B cell (primary cell): ENCODE data around the gene SMTNL2. TPM values are rescaled to one million over a fixed set of nuclear protein-coding genes. Genes with fewer than 3 reads are reported as not detected.
A peak's percentile ranks its signal among the peaks of the same experiment; 100 is the strongest.

Experiments used
- ATAC-seq: fragments of 200-7000 bp; cut with Tn5 transposase; one replicate; pipeline ENCODE4 v1.10.0; 2021; ENCODE audit warnings: low read depth, mild to moderate bottlenecking, moderate number of reproducible peaks, moderate library complexity
- CTCF ChIA-PET: fragments of 350-600 bp; sonication (Branson Sonifier 250); formaldehyde crosslinking; loops from one replicate; lab custom pipeline; 2021; ENCODE audit warnings: antibody characterized with exemption, inconsistent platforms; lab: Charles Lee
- POLR2A ChIA-PET: fragments of 350-600 bp; sonication (Branson Sonifier 250); formaldehyde crosslinking; loops from one replicate; lab custom pipeline; 2021; ENCODE audit warnings: antibody characterized with exemption; lab: Charles Lee
- DNase-seq: peaks from one replicate; pipeline ENCODE4 v3.0.0; 2013
- H2AFZ ChIP-seq: 2 replicates; pipeline ENCODE4 v1.6.1; 2012; ENCODE audit warnings: mild to moderate bottlenecking, low read depth, low read length; ENCODE audit not compliant: insufficient read depth, poor library complexity, severe bottlenecking
- H3K27ac ChIP-seq, 2 donors: 1 replicate in 1 of 2; 2 replicates in 1 of 2; pipeline ENCODE4 v1.5.1; 2012 to 2013; ENCODE audit warnings: low read length in 2 of 2, mild to moderate bottlenecking in 2 of 2, moderate library complexity in 1 of 2
- H3K27me3 ChIP-seq, 4 experiments: fragments of 200-600 bp in 1 of 4; sonication (generic) in 1 of 4; replicated peaks in 1 of 4; 1 replicate in 2 of 4; 2 replicates in 2 of 4; pipeline versions ENCODE4 v1.6.1 to v1.7.0; 2013 to 2016; ENCODE audit warnings: low read length in 3 of 4, mild to moderate bottlenecking in 2 of 4, mixed read lengths in 1 of 4, moderate library complexity in 1 of 4; ENCODE audit not compliant: insufficient read depth in 4 of 4, control insufficient read depth in 3 of 4; ENCODE audit errors: control extremely low read depth in 1 of 4
- H3K36me3 ChIP-seq, 2 experiments: replicated peaks in 1 of 2; 1 replicate in 1 of 2; 2 replicates in 1 of 2; pipeline versions ENCODE4 v1.6.1 to v1.7.1; 2013; ENCODE audit warnings: low read length in 1 of 2; ENCODE audit not compliant: insufficient read depth in 2 of 2, control insufficient read depth in 1 of 2; ENCODE audit errors: control extremely low read depth in 1 of 2, extremely low read depth in 1 of 2
- H3K4me1 ChIP-seq, 2 donors: fragments of 200-600 bp in 1 of 2; sonication (generic) in 1 of 2; 1 replicate in 1 of 2; 2 replicates in 1 of 2; pipeline versions ENCODE4 v1.5.1 to v1.6.1; 2013 to 2017; ENCODE audit warnings: low read length in 2 of 2; ENCODE audit not compliant: control insufficient read depth in 2 of 2, insufficient read depth in 2 of 2
- H3K4me2 ChIP-seq: replicated peaks from 2 replicates; pipeline ENCODE3; 2012; ENCODE audit warnings: mild to moderate bottlenecking, low read depth, low read length; ENCODE audit not compliant: poor library complexity, severe bottlenecking
- H3K4me3 ChIP-seq, 5 experiments: fragments of 200-600 bp in 1 of 5; sonication (generic) in 1 of 5; 1 replicate in 3 of 5; 2 replicates in 2 of 5; pipeline versions ENCODE4 v1.5.1 to v1.7.0; 2011 to 2016; ENCODE audit warnings: low read length in 4 of 5, mild to moderate bottlenecking in 4 of 5, low read depth in 2 of 5, control low read depth in 1 of 5, moderate library complexity in 1 of 5; ENCODE audit not compliant: insufficient read depth in 1 of 5; ENCODE audit errors: control extremely low read depth in 1 of 5, extremely low read depth in 1 of 5
- H3K79me2 ChIP-seq: fragments of 200-600 bp; sonication (generic); one replicate; pipeline ENCODE4 v1.6.0; 2016; ENCODE audit warnings: low read length; ENCODE audit not compliant: control insufficient read depth, insufficient read depth
- H3K9ac ChIP-seq: fragments of 200-600 bp; sonication (generic); 2 replicates; pipeline ENCODE4 v1.6.1; 2017; ENCODE audit warnings: mild to moderate bottlenecking, low read length, moderate library complexity
- H3K9me3 ChIP-seq, 3 donors: one replicate each; pipeline versions ENCODE4 v1.6.1 to v1.7.1; 2013; ENCODE audit warnings: low read length in 2 of 3; ENCODE audit not compliant: control insufficient read depth in 2 of 3, insufficient read depth in 1 of 3; ENCODE audit errors: control extremely low read depth in 1 of 3
- H4K20me1 ChIP-seq: 2 replicates; pipeline ENCODE4 v1.6.0; 2012; ENCODE audit warnings: mild to moderate bottlenecking, low read length; ENCODE audit not compliant: insufficient read depth, control insufficient read depth, poor library complexity, severe bottlenecking
- H3K27ac Mint-ChIP-seq: one replicate; pipeline ENCODE4 v1.8.0; 2021; ENCODE audit warnings: mixed read lengths
- H3K27me3 Mint-ChIP-seq: one replicate; pipeline ENCODE4 v1.8.0; 2021; ENCODE audit warnings: mixed read lengths
- H3K4me1 Mint-ChIP-seq: one replicate; pipeline ENCODE4 v1.8.0; 2021; ENCODE audit warnings: mixed read lengths
- H3K4me3 Mint-ChIP-seq: one replicate; pipeline ENCODE4 v1.8.0; 2021; ENCODE audit warnings: mixed read lengths
- H3K9me3 Mint-ChIP-seq: one replicate; pipeline ENCODE4 v1.8.0; 2022; ENCODE audit warnings: mixed read lengths; ENCODE audit not compliant: insufficient read depth
- CTCF ChIP-seq: fragments of 200-600 bp; IDR thresholded peaks from one replicate; pipeline ENCODE4 v1.8.0; 2022; ENCODE audit warnings: antibody characterized with exemption, mild to moderate bottlenecking
- EZH2 ChIP-seq: IDR thresholded peaks from 2 replicates; pipeline ENCODE4 v1.6.1; 2012; ENCODE audit warnings: borderline replicate concordance, low read depth, mild to moderate bottlenecking, moderate library complexity, low read length; ENCODE audit not compliant: insufficient read depth, poor library complexity, severe bottlenecking
- WGBS: methylation state at CpG from one replicate; pipeline ENCODE4 v1.1.5; 2013; ENCODE audit warnings: missing lambda C conversion rate; ENCODE audit not compliant: insufficient coverage; 5-methylcytosine and 5-hydroxymethylcytosine counted together
- intact Hi-C: fragments of 100-400 bp; cut with micrococcal nuclease; formaldehyde crosslinking; loops from one replicate; pipeline ENCODE4 v1.10.0; 2022
- polyA minus RNA-seq: library from RNA; depleted of rRNA, polyadenylated mRNA; stranded (reverse); fragments of >200 nt; gene quantifications from 2 replicates; pipeline ENCODE4 v1.2.3, GENCODE V29; 2012
- polyA plus RNA-seq: library from polyadenylated mRNA; depleted of rRNA; stranded (reverse); fragments of >200 nt; gene quantifications from 2 replicates; pipeline ENCODE4 v1.2.3, GENCODE V29; 2012
- total RNA-seq, 2 donors: library from RNA; stranded (reverse); fragments of 120-200 nt in 1 of 2; gene quantifications; 1 replicate in 1 of 2; 2 replicates in 1 of 2; pipeline versions ENCODE4 v1.2.3 to v1.2.4, GENCODE V29; 2013 to 2022

Gene SMTNL2
- total RNA-seq, result not detected in 2 replicates
- total RNA-seq (2013), result 3.4 TPM
- not detected in 2 replicates for polyA plus RNA-seq
- not detected in 2 replicates for polyA minus RNA-seq

- POLR2A ChIA-PET, result interaction anchor here (0.6 kb wide), 1 partner anchor 20 kb away, joined by 3 read pairs; no protein-coding TSS in a partner anchor
- peak within 1 kb of the TSS in 4 of 5 experiments; percentile 20 to 47 (median 41) for H3K4me3 ChIP-seq
- no peaks in the 10 kb centered on the region for H4K20me1 ChIP-seq
- H3K79me2 ChIP-seq, result no peaks in the 10 kb centered on the region
- no peaks in the 10 kb centered on the region for H3K36me3 ChIP-seq
- intact Hi-C loops, result no loop called here
- Mint-ChIP-seq H3K4me1 (peaks cover 8% of the 10 kb centered on the region), H3K27ac (no peak within 1 kb of the TSS), H3K9me3 (no peaks in the 10 kb centered on the region), H3K4me3 (peak within 1 kb of the TSS; percentile 88), H3K27me3 (peaks cover 44% of the 10 kb centered on the region)
- peaks cover 0 to 7% (median 0%) of the 10 kb centered on the region in 3 donors for H3K9me3 ChIP-seq
- H3K4me1 ChIP-seq, result peaks cover 8 to 16% of the 10 kb centered on the region in 2 donors
- peak within 1 kb of the TSS; percentile 50 for H2AFZ ChIP-seq
- TF ChIP-seq EZH2 (no peak), CTCF (no peak)
- peaks cover 0 to 41% (median 22%) of the 10 kb centered on the region in 4 experiments for H3K27me3 ChIP-seq
- H3K4me2 ChIP-seq, result peak within 1 kb of the TSS; percentile 89
- WGBS, result 2% methylated on average over 100 of the region's 100 CpGs
- CTCF ChIA-PET, result no interaction called here
- no peak within 1 kb of the TSS for H3K27ac ChIP-seq
- peak; percentile 58 for ATAC-seq
- peak; percentile 51 for DNase-seq
- H3K9ac ChIP-seq, result peak within 1 kb of the TSS; percentile 52
These were observed at the start of gene SMTNL2 for GRCh38 chr17:4584101-4584916. SMTNL2 (plus strand) TSS chr17:4584529; CDS start chr17:4584606, 77 bp downstream.
